GM12878 (cell line): ENCODE results near the gene PIP5K1A. TPM values are rescaled to one million over a fixed set of nuclear protein-coding genes. Genes with fewer than 3 reads are reported as not detected.
A peak's percentile ranks its signal among the peaks of the same experiment; 100 is the strongest.

Experiments used
- ATAC-seq: fragments of 200-7000 bp; cut with Tn5 transposase; 3 replicates; pipeline ENCODE4 v1.9.1; 2020; ENCODE audit warnings: mild to moderate bottlenecking, moderate library complexity
- BruUV-seq: library from RNA; stranded (reverse); fragments of 400-500 nt; replicated peaks from 2 replicates; lab custom pipeline; 2021; lab: Mats Ljungman, UMichigan
- CTCF ChIA-PET: fragments of 300-600 bp; sonication (Branson Sonifier 250); formaldehyde crosslinking; extraction: SDS; loops from one replicate; lab custom pipeline; 2021; ENCODE audit warnings: inconsistent platforms; lab: Yijun Ruan, JAX
- POLR2A ChIA-PET: fragments of 350-600 bp; formaldehyde crosslinking; extraction: SDS; loops from one replicate; lab custom pipeline; 2021; ENCODE audit warnings: inconsistent platforms; lab: Charles Lee
- RAD21 ChIA-PET: fragments of 300-600 bp; sonication (Branson Sonifier 250); formaldehyde crosslinking; loops from one replicate; lab custom pipeline; 2023; ENCODE audit warnings: antibody characterized with exemption; ENCODE audit not compliant: unreplicated experiment; lab: Charles Lee
- SMC1A ChIA-PET: fragments of 300-600 bp; sonication (Branson Sonifier 250); formaldehyde crosslinking; loops from one replicate; lab custom pipeline; 2023; ENCODE audit not compliant: unreplicated experiment, uncharacterized antibody; lab: Charles Lee
- DNase-seq: peaks from one replicate; pipeline ENCODE4 v3.0.0-alpha.2; 2011; ENCODE audit warnings: low read depth, low spot score
- FAIRE-seq: peaks from 3 replicates; lab custom pipeline; 2011; peaks lifted over from hg19 to GRCh38; lab: Jason Lieb, UNC
- H2AFZ ChIP-seq: 2 replicates; pipeline ENCODE4 v1.6.0; 2011; ENCODE audit warnings: low read depth, low read length, control low read depth; ENCODE audit not compliant: control insufficient read depth
- H3K27ac ChIP-seq: 2 replicates; pipeline ENCODE4 v1.5.1; 2011; ENCODE audit warnings: control low read depth; ENCODE audit not compliant: control insufficient read depth, insufficient read depth
- H3K27me3 ChIP-seq, 2 experiments: replicated peaks in 1 of 2; 2 replicates each; pipeline versions ENCODE4 v1.6.0 to v1.6.1; 2011; ENCODE audit warnings: low read length in 1 of 2; ENCODE audit not compliant: control insufficient read depth in 2 of 2, insufficient read depth in 2 of 2
- H3K36me3 ChIP-seq, 2 experiments: 2 replicates each; pipeline ENCODE4 v1.5.1; 2011; ENCODE audit warnings: low read length in 1 of 2; ENCODE audit not compliant: control insufficient read depth in 2 of 2, insufficient read depth in 2 of 2
- H3K4me1 ChIP-seq: 2 replicates; pipeline ENCODE4 v1.6.1; 2011; ENCODE audit warnings: mild to moderate bottlenecking, low read length, moderate library complexity, mixed read lengths; ENCODE audit not compliant: control insufficient read depth, insufficient read depth
- H3K4me2 ChIP-seq: 2 replicates; pipeline ENCODE4 v1.6.0; 2011; ENCODE audit warnings: control low read depth; ENCODE audit not compliant: control insufficient read depth, insufficient read depth
- H3K4me3 ChIP-seq: fragments of 200-600 bp; sonication (generic); 2 replicates; pipeline ENCODE4 v1.5.1; 2016
- H3K79me2 ChIP-seq: 2 replicates; pipeline ENCODE4 v1.6.0; 2011; ENCODE audit warnings: low read length; ENCODE audit not compliant: control insufficient read depth, insufficient read depth
- H3K9ac ChIP-seq: 2 replicates; pipeline ENCODE4 v1.8.0; 2011; ENCODE audit warnings: low read length, control low read depth, mixed read lengths; ENCODE audit not compliant: control insufficient read depth, insufficient read depth
- H3K9me3 ChIP-seq: replicated peaks from 3 replicates; pipeline ENCODE4 v1.5.1; 2011; ENCODE audit warnings: mild to moderate bottlenecking, low read length; ENCODE audit not compliant: control insufficient read depth, insufficient read depth
- H4K20me1 ChIP-seq: 2 replicates; pipeline ENCODE4 v1.6.0; 2011; ENCODE audit not compliant: control insufficient read depth, insufficient read depth
- ATF2 ChIP-seq: IDR thresholded peaks from 2 replicates; pipeline ENCODE4 v1.6.1; 2012; ENCODE audit warnings: low read length, inconsistent platforms
- CHD2 ChIP-seq: IDR thresholded peaks from 2 replicates; pipeline ENCODE4 v1.6.1; 2011; ENCODE audit warnings: low read depth, low read length, improper control_type of control experiment, borderline replicate concordance
- EGR1 ChIP-seq, 2 experiments: IDR thresholded peaks; 1 replicate in 1 of 2; 2 replicates in 1 of 2; pipeline ENCODE4 v1.6.1; 2011 to 2012; ENCODE audit warnings: low read depth in 2 of 2, low read length in 2 of 2, borderline replicate concordance in 1 of 2, mild to moderate bottlenecking in 1 of 2, moderate library complexity in 1 of 2
- EZH2 ChIP-seq: IDR thresholded peaks from 2 replicates; pipeline ENCODE4 v1.6.1; 2012; ENCODE audit warnings: low read depth, mild to moderate bottlenecking, control low read depth, inconsistent platforms, low read length, borderline replicate concordance; ENCODE audit not compliant: control insufficient read depth
- KAT2A ChIP-seq: conservative IDR thresholded peaks from 2 replicates; pipeline ENCODE4 v1.6.1; 2011; ENCODE audit warnings: low read depth, low read length; ENCODE audit not compliant: control insufficient read depth
- NFIC ChIP-seq: IDR thresholded peaks from 2 replicates; pipeline ENCODE4 v1.6.1; 2012; ENCODE audit warnings: low read depth, mild to moderate bottlenecking, inconsistent platforms, low read length, moderate library complexity
- RELA ChIP-seq: fragments of 450-650 bp; IDR thresholded peaks from 2 replicates; pipeline ENCODE4 v1.8.0; 2014; ENCODE audit warnings: borderline replicate concordance; ENCODE audit not compliant: partially characterized antibody
- TARDBP ChIP-seq: IDR thresholded peaks from 2 replicates; pipeline ENCODE4 v1.6.1; 2016; ENCODE audit warnings: borderline replicate concordance
- TBL1XR1 ChIP-seq: IDR thresholded peaks from 2 replicates; pipeline ENCODE4 v1.6.1; 2012; ENCODE audit warnings: low read depth, low read length, improper control_type of control experiment
- TCF12 ChIP-seq: IDR thresholded peaks from 2 replicates; pipeline ENCODE4 v1.6.1; 2011; ENCODE audit warnings: low read depth, mild to moderate bottlenecking, low read length
- whole genome bisulfite sequencing: methylation state at CpG from one replicate; pipeline ENCODE4 v1.1.6; 2016; ENCODE audit warnings: low lambda C conversion rate; ENCODE audit not compliant: insufficient replicate concordance, insufficient coverage; ENCODE audit errors: missing lambda C conversion rate; 5-methylcytosine and 5-hydroxymethylcytosine counted together
- in situ Hi-C: fragments of 300-500 bp; cut with MboI; formaldehyde crosslinking; loops from 9 replicates; pipeline ENCODE4 v1.14.3; 2018; ENCODE audit warnings: mixed read lengths
- intact Hi-C: fragments of 100-400 bp; cut with micrococcal nuclease; formaldehyde crosslinking; loops from one replicate; pipeline ENCODE4 v1.14.2; 2022; ENCODE audit not compliant: unreplicated experiment
- polyA plus RNA-seq, 11 experiments: library from polyadenylated mRNA; depleted of rRNA in 4 of 11; unstranded in 6 of 11; stranded (reverse) in 5 of 11; fragments of >200 nt; fragmentation: Nextera tagmentation in 4 of 11; fragmentation: Illumina TruSeq in 1 of 11; extraction: Ambion mirVana in 4 of 11; extraction: Trizol in 1 of 11; gene quantifications; 1 replicate in 1 of 11; 2 replicates in 10 of 11; pipeline versions ENCODE4 v1.2.1 to v1.2.3, GENCODE V29; 2011 to 2016; ENCODE audit warnings: inconsistent platforms in 2 of 11, missing spikeins in 2 of 11, low read depth in 1 of 11
- total RNA-seq, 4 experiments: library from RNA; depleted of rRNA in 3 of 4; stranded (reverse); fragments of >200 nt in 3 of 4; fragmentation: Illumina TruSeq in 1 of 4; extraction: Trizol in 1 of 4; gene quantifications; 2 replicates each; pipeline versions ENCODE4 v1.2.1 to v1.2.3, GENCODE V29; 2013 to 2021
- TF ChIP-seq, protein P1 (sequence below): fragments of 450-650 bp; IDR thresholded peaks from 2 replicates; pipeline ENCODE4 v1.6.1; 2017; ENCODE audit warnings: mild to moderate bottlenecking
- TF ChIP-seq, protein P2 (sequence below): fragments of 450-650 bp; IDR thresholded peaks from 2 replicates; pipeline ENCODE4 v1.6.1; 2017; ENCODE audit warnings: antibody characterized with exemption, mild to moderate bottlenecking, moderate library complexity
- TF ChIP-seq, protein P3 (sequence below): IDR thresholded peaks from 2 replicates; pipeline ENCODE4 v1.6.1; 2011; ENCODE audit warnings: borderline replicate concordance, low read depth, mild to moderate bottlenecking, moderate library complexity, mixed read lengths, low read length; ENCODE audit not compliant: insufficient read depth; ENCODE audit errors: extremely low read length

The PIP5K1A gene
- total and polyA plus RNA-seq, 10 of the 15 experiments (the other 5 are each of a cell fraction or from before 2014, with no cell fraction given) = 4.5 to 114 (median 51.5) TPM

DNA sequence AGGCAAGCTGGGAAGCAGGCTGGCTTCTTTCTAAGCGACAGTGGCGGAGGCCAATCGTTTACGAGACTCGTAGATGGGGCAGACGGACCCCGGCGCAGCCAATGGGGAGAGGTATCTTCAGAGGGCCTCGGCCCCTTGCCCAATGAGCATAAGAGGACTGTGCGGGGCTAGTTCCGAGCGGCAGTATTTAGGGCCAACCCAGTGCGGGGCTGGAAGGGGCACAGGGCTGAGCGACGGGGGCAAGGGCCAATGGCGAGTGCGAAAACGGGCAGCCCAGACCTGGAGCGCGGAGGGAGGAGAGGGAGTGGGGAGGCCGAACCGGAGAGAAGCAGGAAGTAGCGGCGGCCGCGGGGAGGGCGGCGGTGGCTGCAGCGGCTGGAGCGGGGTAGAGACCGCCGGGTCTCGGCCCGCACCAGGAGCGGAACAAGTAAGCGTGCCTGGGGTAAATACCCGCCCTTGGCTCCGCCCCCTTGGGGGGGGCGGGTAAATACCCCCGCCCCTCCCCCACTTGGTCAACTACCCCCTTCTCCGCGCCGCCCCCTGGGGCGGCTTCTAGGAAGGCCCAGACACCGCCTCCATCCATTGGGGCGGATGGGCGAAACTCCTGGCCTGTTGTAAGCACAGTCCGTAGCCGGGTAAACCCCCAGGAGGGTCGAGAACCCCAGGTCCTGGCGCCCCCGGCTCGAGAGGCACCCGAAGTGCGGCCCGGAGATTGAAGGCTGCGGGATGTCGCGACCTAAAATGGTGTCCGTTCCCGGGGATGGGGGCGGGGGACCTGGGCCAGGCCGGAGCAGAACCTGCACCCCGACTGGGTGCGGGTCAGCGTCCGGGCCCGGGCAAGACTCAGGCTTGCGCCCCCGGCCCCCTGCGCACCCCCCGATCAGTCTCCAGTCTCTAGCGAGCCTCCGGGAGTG is 83.9 kb downstream of the PIP5K1A start, which contains the start of gene ZNF687:
TSS of gene ZNF687 (plus strand) at position 331 of the 914 bp plus-strand sequence. CDS start 3,993 bp downstream, outside the sequence.
- ATAC-seq (peak; percentile 94), DNase-seq (peak; percentile 99), FAIRE-seq (peak; percentile 97)
- Histone ChIP-seq H3K4me3 (peak within 1 kb of the TSS; percentile 99), H3K9me3 (no peaks in the 10 kb centered on the region), H3K36me3 (peaks cover 11% of the 10 kb centered on the region in 2 experiments; a peak in 3 of 4 replicates), H3K4me1 (peaks cover 21% of the 10 kb centered on the region), H3K9ac (peak within 1 kb of the TSS; percentile 98), H4K20me1 (no peaks in the 10 kb centered on the region), H3K4me2 (peak within 1 kb of the TSS; percentile 94), H3K27me3 (no peaks in the 10 kb centered on the region), H3K27ac (peak within 1 kb of the TSS; percentile 100), H2AFZ (peak within 1 kb of the TSS; percentile 91), H3K79me2 (peaks cover 32% of the 10 kb centered on the region)
- SMC1A ChIA-PET = interaction anchor here (1.0 to 1.9 kb wide), 10 partner anchors 10 to 116 kb away, joined by 3 to 7 read pairs (median 4); partner anchors contain the start of genes PI4KB and VPS72
- POLR2A ChIA-PET = interaction anchor here (0.5 to 3.6 kb wide), 18 partner anchors 11 to 357 kb away, joined by 3 to 32 read pairs (median 4); partner anchors contain the start of genes LYSMD1, PI4KB, PSMB4 and PSMD4
- in situ Hi-C loops = no loop called here
- intact Hi-C loops = loop anchor here (1.0 to 2.0 kb wide), 7 partner anchors 28 to 117 kb away; partner anchors contain the start of genes PI4KB, PIP5K1A, PSMB4 and PSMD4
- RAD21 ChIA-PET = interaction anchor here (0.6 to 2.2 kb wide), 9 partner anchors 27 to 120 kb away, joined by 3 to 14 read pairs (median 9); partner anchors contain the start of genes PI4KB, PSMB4, PSMD4 and RFX5
- CTCF ChIA-PET = interaction anchor here (0.8 to 3.0 kb wide), 18 partner anchors 14 to 180 kb away, joined by 3 to 18 read pairs (median 6); partner anchors contain the start of genes PI4KB, PSMD4 and VPS72
- BruUV-seq = no TSS peak
- WGBS = under 1% methylated on average over 67 of the region's 74 CpGs
- TF ChIP-seq KAT2A = no peak
- TF ChIP-seq, protein P1, sequence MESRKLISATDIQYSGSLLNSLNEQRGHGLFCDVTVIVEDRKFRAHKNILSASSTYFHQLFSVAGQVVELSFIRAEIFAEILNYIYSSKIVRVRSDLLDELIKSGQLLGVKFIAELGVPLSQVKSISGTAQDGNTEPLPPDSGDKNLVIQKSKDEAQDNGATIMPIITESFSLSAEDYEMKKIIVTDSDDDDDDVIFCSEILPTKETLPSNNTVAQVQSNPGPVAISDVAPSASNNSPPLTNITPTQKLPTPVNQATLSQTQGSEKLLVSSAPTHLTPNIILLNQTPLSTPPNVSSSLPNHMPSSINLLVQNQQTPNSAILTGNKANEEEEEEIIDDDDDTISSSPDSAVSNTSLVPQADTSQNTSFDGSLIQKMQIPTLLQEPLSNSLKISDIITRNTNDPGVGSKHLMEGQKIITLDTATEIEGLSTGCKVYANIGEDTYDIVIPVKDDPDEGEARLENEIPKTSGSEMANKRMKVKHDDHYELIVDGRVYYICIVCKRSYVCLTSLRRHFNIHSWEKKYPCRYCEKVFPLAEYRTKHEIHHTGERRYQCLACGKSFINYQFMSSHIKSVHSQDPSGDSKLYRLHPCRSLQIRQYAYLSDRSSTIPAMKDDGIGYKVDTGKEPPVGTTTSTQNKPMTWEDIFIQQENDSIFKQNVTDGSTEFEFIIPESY = peak; percentile 88; the same call in 1 of the 2 replicates
- no peak for TF ChIP-seq NFIC
- TF ChIP-seq TBL1XR1 = no peak
- TF ChIP-seq EZH2 = no peak
- TF ChIP-seq, protein P2, sequence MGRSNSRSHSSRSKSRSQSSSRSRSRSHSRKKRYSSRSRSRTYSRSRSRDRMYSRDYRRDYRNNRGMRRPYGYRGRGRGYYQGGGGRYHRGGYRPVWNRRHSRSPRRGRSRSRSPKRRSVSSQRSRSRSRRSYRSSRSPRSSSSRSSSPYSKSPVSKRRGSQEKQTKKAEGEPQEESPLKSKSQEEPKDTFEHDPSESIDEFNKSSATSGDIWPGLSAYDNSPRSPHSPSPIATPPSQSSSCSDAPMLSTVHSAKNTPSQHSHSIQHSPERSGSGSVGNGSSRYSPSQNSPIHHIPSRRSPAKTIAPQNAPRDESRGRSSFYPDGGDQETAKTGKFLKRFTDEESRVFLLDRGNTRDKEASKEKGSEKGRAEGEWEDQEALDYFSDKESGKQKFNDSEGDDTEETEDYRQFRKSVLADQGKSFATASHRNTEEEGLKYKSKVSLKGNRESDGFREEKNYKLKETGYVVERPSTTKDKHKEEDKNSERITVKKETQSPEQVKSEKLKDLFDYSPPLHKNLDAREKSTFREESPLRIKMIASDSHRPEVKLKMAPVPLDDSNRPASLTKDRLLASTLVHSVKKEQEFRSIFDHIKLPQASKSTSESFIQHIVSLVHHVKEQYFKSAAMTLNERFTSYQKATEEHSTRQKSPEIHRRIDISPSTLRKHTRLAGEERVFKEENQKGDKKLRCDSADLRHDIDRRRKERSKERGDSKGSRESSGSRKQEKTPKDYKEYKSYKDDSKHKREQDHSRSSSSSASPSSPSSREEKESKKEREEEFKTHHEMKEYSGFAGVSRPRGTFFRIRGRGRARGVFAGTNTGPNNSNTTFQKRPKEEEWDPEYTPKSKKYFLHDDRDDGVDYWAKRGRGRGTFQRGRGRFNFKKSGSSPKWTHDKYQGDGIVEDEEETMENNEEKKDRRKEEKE = no peak
- TF ChIP-seq, protein P3, sequence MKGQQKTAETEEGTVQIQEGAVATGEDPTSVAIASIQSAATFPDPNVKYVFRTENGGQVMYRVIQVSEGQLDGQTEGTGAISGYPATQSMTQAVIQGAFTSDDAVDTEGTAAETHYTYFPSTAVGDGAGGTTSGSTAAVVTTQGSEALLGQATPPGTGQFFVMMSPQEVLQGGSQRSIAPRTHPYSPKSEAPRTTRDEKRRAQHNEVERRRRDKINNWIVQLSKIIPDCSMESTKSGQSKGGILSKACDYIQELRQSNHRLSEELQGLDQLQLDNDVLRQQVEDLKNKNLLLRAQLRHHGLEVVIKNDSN = no peak
- no peak for TF ChIP-seq RELA
- no peak for TF ChIP-seq EGR1 (IDR thresholded peaks at IDR 0.05; ENCODE audit: borderline replicate concordance in 1 of 2, low read depth in 2 of 2, low read length in 2 of 2)
- TF ChIP-seq TCF12 = peak; percentile 97
- no peak; the same call in 1 of the 2 replicates for TF ChIP-seq TARDBP
- no peak for TF ChIP-seq ATF2
- peak; percentile 98 for TF ChIP-seq CHD2
